HEK293T (cell line): ENCODE measurements around the gene MEF2B.

ENCODE experiments used
- SP1 ChIP-seq: fragments of 450-650 bp; IDR thresholded peaks from 2 replicates; pipeline ENCODE4 v1.6.1; 2017
- SUZ12 ChIP-seq: fragments of 450-650 bp; IDR thresholded peaks from 2 replicates; pipeline ENCODE4 v1.6.1; 2016; ENCODE audit warnings: mild to moderate bottlenecking
- TARDBP ChIP-seq: fragments of 450-650 bp; IDR thresholded peaks from 2 replicates; pipeline ENCODE4 v1.6.1; 2016

DNA sequence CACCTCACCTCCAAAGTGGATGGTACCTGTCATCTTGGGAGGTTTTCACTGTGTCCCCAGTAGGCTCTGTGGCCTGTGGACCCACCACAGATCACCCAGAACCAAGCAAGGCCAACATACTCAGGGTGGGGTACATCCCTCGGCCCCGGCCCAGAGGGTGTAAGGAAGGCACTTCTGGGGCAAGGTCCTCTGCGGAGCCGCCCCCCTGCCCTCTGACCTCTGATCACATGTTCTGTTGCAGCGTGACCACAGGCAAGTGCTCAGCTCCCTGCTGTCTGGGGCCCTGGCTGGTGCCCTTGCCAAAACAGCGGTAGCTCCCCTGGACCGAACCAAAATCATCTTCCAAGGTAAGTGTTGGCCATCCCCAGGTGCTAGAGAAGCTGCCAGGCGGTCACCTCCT lies 68.5 kb downstream of the MEF2B start:
- TF ChIP-seq SP1 (no peak), SUZ12 (no peak), TARDBP (no peak)
